Peyer's patch (tissue), 4 donors: Measurements from ENCODE around the gene CYP27C1.

Source experiments
- POLR2A ChIP-seq, 2 donors: fragments of 450-650 bp; IDR thresholded peaks; one replicate each; pipeline ENCODE4 v1.5.1; 2017; ENCODE audit warnings: antibody characterized with exemption in 2 of 2, mild to moderate bottlenecking in 2 of 2, moderate library complexity in 2 of 2
- TF ChIP-seq, protein P1 (sequence below), 6 experiments: fragments of 450-650 bp in 4 of 6; fragments of 200-600 bp in 2 of 6; sonication (generic) in 1 of 6; IDR thresholded peaks; one replicate each; pipeline ENCODE4 v1.5.1; 2017 to 2019; ENCODE audit warnings: antibody characterized with exemption in 6 of 6, mild to moderate bottlenecking in 3 of 6, moderate library complexity in 1 of 6

DNA sequence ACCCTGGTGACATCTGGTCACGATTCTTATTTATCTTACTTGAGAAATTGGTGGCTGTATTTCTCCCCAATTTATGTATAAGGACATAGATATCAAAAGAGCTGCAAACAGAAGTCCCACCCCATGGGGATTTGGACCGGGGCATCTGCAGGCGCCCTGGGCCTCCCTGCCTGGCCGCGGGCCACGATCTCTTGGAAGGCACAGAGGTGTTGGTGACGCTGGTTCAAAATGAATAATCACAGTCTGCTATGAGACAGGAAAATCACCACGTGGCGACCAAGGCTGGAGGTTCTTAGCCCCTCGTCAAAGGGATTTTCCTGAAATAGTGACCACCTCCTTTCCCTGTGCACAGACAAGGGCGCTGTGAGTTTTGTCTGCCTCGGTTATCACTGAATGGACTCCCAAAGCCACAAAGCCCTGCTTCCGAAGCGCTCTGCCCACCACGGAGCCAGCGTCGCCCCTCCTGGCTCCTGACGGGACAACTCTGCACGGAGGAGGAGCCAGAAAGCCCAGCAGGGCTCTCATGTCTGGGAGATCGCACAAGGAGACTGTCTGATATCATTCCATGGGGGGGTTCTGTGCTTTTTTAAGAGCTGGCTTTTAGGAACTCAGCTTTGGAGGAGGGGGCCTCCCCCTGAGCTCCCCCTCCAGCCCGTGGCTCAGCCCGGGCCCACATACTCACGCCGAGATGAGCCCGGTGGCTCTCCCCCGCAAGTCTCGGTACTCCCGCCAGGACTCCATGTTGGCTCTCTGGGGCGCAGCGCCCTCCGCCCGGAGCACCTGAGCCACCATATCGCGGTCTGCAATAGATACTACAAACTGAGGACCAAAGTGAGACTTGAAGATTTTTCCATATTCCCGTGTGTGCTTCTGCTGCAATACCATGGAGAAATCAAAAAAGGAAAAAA lies 14.6 kb downstream of the CYP27C1 start:
- TF ChIP-seq, protein P1, sequence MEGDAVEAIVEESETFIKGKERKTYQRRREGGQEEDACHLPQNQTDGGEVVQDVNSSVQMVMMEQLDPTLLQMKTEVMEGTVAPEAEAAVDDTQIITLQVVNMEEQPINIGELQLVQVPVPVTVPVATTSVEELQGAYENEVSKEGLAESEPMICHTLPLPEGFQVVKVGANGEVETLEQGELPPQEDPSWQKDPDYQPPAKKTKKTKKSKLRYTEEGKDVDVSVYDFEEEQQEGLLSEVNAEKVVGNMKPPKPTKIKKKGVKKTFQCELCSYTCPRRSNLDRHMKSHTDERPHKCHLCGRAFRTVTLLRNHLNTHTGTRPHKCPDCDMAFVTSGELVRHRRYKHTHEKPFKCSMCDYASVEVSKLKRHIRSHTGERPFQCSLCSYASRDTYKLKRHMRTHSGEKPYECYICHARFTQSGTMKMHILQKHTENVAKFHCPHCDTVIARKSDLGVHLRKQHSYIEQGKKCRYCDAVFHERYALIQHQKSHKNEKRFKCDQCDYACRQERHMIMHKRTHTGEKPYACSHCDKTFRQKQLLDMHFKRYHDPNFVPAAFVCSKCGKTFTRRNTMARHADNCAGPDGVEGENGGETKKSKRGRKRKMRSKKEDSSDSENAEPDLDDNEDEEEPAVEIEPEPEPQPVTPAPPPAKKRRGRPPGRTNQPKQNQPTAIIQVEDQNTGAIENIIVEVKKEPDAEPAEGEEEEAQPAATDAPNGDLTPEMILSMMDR (IDR thresholded peaks at IDR 0.05), result no peak
- no peak for TF ChIP-seq POLR2A (IDR thresholded peaks at IDR 0.05)
